Jurkat, Clone E6-1 (cell line): Measurements from ENCODE around the gene HYAL4.
"Not testable (repeated sequence)": the region's sequence is repeated elsewhere in the genome, so short reads cannot be mapped to it uniquely, and the experiment has no call there.

Source experiments
- DNase-seq: peaks from one replicate; pipeline ENCODE4 v3.0.0-alpha.2; 2011; ENCODE audit warnings: low read depth, low spot score
- H3K4me3 ChIP-seq: 2 replicates; pipeline ENCODE4 v1.5.1; 2011; ENCODE audit warnings: mild to moderate bottlenecking, low read length, control low read depth, moderate library complexity

Gene HYAL4

DNA sequence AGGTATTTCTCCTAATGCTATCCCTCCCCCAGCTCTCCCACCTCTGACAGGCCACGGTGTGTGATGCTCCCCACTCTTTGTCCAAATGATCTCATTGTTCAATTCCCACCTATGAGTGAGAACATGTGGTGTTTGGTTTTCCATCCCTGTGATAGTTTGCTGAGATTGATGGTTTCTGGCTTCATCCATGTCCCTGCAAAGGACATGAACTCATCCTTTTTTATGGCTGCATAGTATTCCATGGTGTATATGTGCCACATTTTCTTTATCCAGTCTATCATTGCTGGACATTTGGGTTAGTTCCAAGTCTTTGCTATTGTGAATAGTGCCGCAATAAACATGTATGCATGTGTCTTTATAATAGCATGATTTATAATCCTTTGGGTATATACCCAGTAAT lies 5.9 kb upstream of the HYAL4 start:
- H3K4me3 ChIP-seq, DNase-seq: not testable (repeated sequence)

DNA sequence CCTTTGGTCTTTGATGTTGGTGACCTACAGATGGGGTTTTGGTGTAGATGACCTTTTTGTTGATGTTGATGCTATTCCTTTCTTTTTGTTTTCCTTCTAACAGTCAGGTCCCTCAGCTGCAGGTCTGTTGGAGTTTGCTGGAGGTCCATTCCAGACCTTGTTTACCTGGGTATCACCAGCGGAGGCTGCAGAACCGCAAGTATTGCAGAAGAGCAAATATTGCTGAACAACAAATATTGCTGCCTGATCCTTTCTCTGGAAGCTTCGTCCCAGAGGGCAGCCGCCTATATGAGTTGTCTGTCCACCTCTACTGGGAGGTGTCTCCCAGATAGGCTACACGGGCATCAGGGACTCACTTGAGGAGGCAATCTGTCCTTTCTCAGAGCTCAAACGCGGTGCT lies 827 bp upstream of the HYAL4 start:
- H3K4me3 ChIP-seq, DNase-seq: not testable (repeated sequence)

DNA sequence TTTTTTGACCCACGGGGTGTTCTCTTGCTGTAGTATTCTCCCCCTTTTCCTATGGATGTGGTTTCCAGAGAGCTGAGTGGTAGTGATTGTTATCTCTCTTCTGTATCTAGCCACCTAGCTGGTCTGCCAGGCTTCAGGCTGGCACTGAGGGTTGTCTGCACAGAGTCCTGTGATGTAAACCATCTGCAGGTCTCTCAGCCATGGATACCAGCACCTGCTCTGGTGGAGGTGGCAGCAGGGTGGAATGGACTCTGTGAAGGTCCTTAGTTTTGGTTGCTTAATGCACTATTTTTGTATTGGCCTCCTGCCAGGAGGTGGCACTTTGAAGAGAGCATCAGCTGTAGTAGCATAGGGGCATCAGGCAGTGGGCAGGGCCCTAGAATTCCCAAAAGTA lies 851 bp downstream of the HYAL4 start:
- no peak overlapping the region for H3K4me3 ChIP-seq
- no peak for DNase-seq

DNA sequence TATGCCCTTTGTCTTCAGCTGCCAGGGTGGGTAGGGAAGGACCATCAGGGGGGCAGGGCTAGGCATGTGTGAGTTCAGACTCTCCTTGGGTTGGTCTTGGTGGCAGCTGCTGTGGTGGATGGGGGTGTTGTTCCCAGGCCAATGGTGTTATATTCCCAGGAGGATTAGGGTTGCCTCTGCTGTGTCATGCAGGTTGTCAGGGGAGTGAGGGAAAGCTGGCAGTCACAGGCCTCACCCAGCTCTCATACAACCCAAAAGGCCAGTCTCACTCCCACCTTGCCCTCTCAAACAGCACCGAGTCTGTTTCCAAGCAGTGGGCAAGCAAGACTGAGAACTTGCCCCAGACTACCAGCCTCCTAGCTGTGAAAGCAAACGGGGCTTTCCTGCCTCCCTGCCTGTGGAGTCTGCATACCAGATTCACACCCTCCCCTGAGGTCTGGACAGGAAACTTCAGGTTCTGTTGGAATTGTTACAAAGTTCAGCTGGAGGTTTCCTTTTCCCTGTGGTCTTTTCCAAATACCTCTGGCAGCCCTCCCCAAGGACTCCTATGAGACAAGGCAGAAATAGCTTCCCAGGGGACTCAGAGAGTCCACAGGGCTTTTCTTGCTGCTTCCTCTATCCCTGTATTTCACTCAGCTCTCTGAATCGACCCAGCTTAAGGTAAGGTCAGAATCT lies 1.4 kb downstream of the HYAL4 start:
- H3K4me3 ChIP-seq, result no peak overlapping the region
- DNase-seq, result no peak

DNA sequence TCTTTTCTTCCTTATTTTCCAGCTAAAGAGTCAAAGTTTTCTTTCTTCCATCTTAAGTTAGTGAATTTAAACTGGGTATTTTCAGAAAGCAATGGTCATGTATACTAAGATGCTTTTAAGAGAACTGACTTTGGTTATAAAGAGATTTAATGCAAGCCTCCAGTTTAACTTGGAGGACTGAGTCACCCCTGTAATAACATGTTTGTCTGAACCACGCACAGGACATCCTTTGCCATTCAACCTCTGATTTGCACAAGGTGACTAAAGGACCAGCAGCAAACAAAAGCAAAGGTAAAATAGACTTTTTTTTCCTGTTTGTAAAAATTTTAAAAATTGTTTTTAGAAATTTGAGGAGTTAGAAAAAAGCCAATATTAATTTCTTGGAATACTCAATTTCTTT lies 2.9 kb downstream of the HYAL4 start:
- H3K4me3 ChIP-seq, result no peak overlapping the region
- no peak for DNase-seq

DNA sequence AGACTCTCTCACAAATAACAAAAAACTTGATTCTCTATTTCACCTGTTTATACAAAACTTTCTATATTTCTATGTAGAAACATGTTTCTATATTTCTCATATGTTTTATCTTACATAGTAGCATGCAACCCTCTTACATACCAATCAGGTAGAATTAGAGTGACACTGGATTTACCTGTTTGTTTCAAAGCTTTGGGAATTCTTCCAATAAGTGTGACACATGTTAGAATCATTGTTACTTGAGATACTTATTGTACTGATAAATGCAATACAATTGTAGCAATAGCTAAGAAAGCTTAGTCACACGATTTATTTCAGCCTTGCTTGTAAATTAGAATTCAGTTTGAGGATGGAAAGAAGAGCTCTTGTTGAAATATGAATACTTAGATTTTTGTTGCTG lies 4.9 kb downstream of the HYAL4 start:
- no peak overlapping the region for H3K4me3 ChIP-seq
- DNase-seq, result no peak

DNA sequence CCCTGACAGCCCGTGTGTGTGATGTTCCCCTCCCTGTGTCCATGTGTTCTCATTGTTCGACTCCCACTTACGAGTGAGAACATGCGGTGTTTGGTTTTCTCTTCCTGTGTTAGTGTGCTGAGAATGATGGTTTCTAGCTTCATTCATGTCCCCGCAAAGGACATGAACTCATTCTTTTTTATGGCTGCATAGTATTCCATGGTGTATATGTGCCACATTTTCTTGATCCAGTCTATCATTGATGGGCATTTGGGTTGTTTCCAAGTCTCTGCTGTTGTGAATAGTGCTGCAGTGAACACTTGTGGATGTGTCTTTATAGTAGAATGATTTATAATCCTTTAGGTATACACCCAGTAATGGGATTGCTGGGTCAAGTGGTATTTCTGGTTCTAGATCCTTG lies 6.4 kb downstream of the HYAL4 start:
- not testable (repeated sequence) for H3K4me3 ChIP-seq, DNase-seq

DNA sequence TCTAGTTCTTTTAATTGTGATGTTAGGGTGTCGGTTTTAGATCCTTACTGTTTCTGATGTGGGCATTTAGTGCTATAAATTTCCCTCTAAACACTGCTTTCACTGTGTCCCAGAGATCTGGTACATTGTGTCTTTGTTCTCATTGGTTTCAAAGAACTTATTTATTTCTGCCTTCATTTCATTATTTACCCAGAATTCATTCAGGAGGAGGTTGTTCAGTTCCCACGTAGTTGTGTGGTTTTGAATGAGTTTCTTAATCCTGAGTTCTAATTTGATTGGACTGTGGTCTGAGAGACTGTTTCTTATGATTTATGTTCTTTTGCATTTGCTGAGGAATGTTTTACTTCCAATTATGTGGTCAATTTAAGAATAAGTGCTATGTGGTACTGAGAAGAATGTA lies 9.3 kb downstream of the HYAL4 start:
- DNase-seq, H3K4me3 ChIP-seq: not testable (repeated sequence)

DNA sequence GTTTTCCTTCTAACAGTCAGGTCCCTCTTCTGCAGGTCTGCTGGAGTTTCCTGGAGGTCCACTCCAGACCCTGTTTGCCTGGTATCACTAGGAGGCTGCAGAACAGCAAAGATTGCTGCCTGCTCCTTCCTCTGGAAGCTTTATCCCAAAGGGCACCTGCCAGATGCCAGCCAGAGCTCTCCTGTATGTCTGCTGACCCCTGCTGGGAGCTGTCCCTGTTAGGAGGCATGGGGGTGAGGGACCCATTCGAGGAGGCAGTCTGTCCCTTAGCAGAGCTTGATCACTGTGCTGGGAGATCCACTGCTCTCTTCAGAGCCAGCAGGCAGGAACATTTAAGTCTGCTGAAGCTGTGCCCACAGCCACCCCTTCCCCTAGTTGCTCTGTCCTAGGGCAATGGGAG lies 11.5 kb downstream of the HYAL4 start:
- not testable (repeated sequence) for DNase-seq, H3K4me3 ChIP-seq

DNA sequence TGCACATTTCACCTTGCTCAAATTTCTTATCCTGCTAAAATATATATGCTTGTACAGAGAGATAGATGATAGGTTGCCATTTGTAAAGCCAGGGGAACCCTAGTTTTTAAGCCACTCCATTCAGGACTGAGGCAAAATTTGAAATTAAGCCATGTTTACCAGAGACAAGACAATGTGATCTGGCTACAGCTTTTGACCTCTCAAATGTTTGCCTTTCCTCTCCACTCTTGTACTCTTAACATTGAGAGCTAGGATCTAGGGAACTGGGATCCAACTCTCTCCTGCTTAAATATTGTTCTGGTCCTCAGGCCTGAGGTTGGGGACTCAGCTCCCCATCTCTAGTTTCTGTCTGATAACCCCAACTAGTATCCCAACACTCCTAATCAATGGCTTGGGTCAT lies 15.9 kb downstream of the HYAL4 start:
- no peak overlapping the region for H3K4me3 ChIP-seq
- DNase-seq, result no peak

DNA sequence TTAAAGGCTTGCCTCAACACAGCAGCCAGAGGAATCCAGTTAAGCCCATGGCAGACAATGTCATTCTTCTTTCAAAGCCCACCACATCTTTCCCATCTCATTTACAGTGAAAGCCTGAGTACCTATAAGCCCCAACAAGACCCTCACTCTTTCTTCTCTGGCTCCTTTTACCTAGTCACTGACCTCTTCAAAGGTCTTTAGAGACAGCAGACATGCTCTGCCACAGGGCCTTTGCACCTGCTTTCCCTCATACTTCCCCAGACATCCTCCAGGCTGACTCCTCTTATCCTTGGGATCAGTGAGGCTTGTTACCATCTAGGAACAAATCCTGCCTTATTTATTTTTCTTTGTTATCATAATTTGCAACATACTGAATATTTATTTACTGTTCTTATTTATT lies 17.8 kb downstream of the HYAL4 start:
- DNase-seq, result no peak
- H3K4me3 ChIP-seq, result no peak overlapping the region

DNA sequence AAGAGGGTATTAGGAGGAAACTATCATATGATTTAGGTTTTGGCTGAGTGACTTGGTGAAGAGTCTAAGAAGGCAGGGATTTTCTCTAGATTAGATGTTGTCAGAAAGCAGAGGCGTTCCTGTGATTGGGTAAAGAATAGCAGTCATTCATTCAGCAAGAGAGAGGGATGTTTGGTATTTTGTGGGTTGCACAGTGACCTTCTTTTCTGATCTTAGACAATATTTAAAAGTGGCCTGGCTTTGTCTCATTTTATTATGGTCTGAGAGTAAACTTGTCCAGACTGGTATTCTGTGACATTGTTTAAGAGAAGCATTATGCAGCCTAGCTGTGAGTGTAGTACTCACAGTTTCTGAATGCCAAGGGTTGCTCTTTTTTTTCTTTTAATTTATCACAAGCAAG lies 18.5 kb downstream of the HYAL4 start:
- no peak overlapping the region for H3K4me3 ChIP-seq
- DNase-seq, result no peak

DNA sequence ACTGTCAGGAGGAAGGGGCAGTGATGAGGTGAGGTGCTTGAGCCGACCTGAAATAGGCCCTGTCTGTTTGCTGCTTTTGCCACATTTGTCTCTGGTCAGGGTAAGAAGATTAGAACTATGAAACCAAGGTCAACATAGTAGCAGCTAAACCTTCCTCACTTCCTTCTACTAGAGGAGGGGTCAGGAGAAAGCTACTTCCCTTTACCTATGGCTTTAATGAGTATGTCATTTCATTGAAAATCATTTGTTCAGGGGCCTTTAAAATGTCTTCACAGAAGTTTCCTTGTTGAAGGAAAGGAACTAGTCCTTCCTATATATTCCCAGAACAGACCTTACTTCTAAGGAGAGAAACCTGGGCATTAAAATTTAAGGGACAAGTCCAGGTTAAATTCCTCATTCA lies 19.0 kb downstream of the HYAL4 start:
- no peak for DNase-seq
- H3K4me3 ChIP-seq, result no peak overlapping the region

DNA sequence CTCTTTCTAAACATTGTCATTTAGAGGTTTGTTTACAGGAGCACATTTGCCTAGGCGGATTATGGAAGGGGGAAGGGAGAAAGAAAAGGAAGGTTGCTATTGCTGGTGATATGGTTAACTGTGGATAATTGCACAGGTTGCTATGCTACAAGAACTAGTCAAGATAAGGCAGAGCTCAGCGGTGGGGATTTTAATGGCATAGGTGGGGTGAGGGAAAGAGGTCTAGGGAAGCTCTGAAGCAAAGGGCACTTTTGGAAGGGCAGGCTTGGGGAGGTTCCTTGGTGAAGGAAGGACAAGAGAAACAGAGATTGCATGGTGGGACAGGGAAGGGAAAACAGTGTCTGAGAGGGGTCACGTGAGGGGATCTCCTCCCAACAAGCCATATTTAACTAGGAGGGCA lies 19.5 kb downstream of the HYAL4 start:
- H3K4me3 ChIP-seq, result no peak overlapping the region
- DNase-seq, result no peak

DNA sequence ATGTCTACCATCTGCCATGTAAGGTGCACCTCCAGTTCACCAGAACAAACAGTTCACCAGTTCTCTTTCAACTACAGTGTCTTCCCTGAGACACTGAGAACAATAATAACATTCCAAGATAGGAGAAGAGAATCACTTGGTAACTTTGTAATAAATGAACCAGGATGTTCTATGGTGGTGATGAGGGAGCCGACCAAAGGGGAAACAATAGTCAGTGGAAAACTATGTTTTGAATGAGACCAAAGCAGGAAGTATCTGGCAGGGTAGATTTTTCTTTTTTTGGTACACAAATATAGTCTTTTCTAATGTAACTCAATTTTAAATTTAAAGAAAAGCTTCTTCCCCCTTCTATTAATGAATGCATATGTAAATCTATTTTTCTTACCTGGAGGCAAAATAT lies 20.0 kb downstream of the HYAL4 start:
- no peak for DNase-seq
- no peak overlapping the region for H3K4me3 ChIP-seq

DNA sequence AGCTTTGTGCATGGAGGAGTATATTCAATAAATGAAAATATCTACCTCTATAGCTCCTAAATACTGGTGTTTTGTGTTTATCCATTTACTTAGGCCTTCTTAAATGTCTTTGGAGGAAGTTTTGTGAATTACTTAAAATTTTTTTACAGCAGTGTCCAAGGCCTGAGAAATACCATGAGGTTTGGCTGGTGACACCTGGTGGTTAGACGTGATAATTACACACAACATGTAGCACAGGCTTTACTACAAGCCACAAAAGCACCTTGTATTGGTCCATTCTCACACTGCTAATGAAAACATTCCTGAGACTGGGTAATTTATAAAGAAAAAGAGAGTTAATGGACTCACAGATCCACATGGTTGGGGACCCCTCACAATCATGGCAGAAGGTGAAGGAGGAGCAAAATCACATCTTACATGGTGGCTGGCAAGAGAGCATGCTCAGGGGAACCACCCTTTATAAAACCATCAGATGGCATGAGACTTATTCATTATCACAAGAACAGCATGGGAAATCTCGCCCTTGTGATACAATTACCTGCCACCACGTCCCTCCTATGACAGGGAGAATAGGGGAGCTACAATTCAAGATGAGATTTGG lies 20.6 kb downstream of the HYAL4 start:
- peak; percentile 57 for DNase-seq
- no peak overlapping the region for H3K4me3 ChIP-seq

DNA sequence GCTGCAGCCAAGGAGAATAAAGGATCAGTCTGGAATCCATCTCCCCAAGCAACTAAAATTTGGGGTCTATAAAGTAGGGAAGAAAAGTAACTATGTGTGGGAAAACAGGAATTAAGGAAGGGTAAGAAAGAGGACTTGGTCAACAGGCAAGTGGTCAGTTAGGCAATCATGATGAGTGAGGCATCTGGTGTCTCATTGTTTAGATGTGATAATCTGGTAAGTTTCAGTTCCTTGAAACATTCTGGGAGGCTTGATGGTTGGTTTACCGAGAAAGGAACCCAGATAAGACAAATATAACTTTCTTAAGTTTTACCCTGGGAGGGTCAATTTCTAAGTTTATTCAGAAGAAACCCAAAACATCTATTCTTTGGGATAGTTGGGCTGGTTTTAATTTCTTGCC lies 22.3 kb downstream of the HYAL4 start:
- H3K4me3 ChIP-seq, result no peak overlapping the region
- no peak for DNase-seq

DNA sequence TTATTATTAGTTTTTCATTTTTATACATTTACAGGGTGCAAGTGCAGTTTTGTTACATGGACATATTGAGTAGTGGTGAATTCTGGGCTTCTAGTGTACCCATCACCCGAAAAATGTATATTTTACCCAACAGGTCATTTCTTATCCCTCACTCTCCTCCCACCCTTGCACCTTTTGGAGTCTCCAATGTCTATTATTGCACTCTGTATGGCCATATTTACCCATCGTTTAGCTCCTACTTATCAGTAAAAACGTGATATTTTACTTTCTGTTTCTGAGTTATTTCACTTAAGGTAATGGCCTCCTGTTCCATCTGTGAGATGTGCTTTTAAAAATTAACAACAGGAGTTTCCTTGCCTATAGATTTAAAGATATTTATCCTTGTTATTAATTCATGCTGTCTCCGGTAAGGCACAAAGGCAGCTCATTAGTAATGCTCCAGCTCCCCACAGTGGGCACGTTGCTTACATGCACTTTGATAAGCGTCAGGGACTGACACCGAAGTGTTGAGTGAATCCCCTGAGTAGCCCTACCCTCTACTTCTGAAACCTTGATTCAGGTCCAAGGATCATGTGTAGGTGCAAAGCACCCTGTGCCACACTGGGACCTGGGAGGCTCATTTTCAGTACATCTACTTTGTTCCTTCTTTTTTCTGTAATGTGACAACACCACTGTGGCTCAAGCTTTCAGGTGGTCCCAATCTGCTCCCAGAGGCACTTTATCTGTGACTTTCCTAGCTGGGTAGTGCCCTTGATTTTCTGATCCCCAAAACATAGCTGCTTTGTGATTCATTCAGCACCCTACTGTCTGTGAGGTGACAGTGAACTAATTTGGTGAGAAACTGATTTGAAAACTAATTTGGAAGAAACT lies 27.3 kb downstream of the HYAL4 start:
- no peak overlapping the region for H3K4me3 ChIP-seq
- peak; percentile 37 for DNase-seq

DNA sequence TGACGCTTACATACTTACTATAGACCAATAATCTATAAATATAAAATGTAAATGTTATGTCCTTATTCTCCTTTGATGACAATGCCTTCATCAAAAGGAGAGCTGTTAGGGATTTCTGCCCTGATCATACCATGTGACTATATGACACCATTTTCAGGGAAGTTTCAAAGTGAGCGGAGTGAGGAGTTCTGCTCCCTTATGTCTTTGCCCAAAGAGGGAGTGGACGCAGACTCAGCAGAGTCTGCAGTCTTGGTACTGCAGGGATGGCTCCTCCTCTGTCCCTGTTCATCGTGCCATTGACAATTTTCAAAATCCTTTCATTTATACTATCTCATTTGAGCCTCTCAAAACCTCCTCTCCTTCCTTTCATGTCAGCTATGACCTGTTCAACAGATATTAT lies 27.9 kb downstream of the HYAL4 start:
- DNase-seq, result no peak
- H3K4me3 ChIP-seq, result no peak overlapping the region

DNA sequence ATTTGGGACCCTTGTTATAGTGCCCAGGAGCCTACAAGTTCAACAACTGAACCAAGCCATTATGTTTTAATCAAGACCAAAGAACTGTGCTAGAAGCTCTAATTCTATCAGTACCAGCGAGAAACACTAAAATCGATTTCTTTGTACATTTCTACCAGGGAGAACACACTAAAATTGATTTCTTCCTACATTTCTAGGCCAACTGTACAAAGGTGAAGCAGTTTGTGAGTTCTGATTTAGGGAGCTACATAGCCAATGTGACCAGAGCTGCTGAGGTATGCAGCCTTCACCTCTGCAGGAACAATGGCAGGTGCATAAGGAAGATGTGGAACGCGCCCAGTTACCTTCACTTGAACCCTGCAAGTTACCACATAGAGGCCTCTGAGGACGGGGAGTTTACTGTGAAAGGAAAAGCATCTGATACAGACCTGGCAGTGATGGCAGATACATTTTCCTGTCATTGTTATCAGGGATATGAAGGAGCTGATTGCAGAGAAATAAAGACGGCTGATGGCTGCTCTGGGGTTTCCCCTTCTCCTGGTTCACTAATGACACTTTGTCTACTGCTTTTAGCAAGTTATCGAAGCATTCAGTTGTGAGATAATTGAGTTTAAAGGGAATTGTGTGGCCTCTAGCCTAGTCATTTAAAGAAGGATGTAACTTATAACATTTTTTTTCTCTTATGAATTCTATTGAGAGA lies 31.7 kb downstream of the HYAL4 start:
- H3K4me3 ChIP-seq, result no peak overlapping the region
- DNase-seq, result no peak
